ENCODE data around the gene CORO2B.

CORO2B gene

DNA sequence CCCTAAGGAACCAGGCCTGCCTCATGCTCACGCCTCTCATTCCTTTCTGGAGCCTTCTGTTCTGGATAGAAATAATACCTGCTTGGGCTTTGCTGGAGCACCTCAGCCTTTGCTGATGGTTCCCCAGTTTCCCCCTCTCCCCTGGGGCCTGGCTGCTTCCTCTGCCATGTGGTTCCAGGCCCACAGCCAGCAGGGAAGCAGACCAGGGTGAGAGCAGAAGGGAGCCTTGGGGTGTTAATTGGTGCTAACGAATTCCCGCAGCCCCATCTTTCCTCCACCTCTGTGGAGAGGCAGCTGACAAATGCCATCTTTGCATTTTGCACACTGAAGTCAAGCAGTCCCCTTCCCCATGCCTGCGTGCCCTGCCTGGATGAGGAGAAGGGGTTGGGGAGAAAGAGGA lies 13.1 kb upstream of the CORO2B start:
- Histone ChIP-seq H3K9me3 (ENCODE audit: insufficient read depth, low read length) (no peaks in the 10 kb centered on the region), H3K4me2 (ENCODE audit: low read depth, low read length, poor library complexity, severe bottlenecking) (no peak overlapping the region), H3K9me2 (replicated peaks; ENCODE audit: insufficient read depth, low read length) (no peaks in the 10 kb centered on the region), H3F3A (ENCODE audit: insufficient read depth) (no peaks in the 10 kb centered on the region), H3K27ac (ENCODE audit: low read depth, low read length) (no peak overlapping the region), H3K9ac (ENCODE audit: low read length) (no peak overlapping the region), H2AFZ (ENCODE audit: low read depth, low read length, severe bottlenecking) (no peak overlapping the region), H4K20me1 (ENCODE audit: low read depth, low read length) (no peaks in the 10 kb centered on the region), H3K27me3 (ENCODE audit: low read length) (no peaks in the 10 kb centered on the region; the same call in 1 of the 2 replicates), H3K36me3 (ENCODE audit: low read length) (no peaks in the 10 kb centered on the region), H3K4me3 (ENCODE audit: insufficient read depth, low read length, poor library complexity, severe bottlenecking) (no peak overlapping the region), H3K79me2 (ENCODE audit: insufficient read depth, low read length) (no peaks in the 10 kb centered on the region)
- no peak for TF ChIP-seq EZH2phosphoT487 (conservative IDR thresholded peaks at IDR 0.05; ENCODE audit: low read length)
- TF ChIP-seq, protein P1, sequence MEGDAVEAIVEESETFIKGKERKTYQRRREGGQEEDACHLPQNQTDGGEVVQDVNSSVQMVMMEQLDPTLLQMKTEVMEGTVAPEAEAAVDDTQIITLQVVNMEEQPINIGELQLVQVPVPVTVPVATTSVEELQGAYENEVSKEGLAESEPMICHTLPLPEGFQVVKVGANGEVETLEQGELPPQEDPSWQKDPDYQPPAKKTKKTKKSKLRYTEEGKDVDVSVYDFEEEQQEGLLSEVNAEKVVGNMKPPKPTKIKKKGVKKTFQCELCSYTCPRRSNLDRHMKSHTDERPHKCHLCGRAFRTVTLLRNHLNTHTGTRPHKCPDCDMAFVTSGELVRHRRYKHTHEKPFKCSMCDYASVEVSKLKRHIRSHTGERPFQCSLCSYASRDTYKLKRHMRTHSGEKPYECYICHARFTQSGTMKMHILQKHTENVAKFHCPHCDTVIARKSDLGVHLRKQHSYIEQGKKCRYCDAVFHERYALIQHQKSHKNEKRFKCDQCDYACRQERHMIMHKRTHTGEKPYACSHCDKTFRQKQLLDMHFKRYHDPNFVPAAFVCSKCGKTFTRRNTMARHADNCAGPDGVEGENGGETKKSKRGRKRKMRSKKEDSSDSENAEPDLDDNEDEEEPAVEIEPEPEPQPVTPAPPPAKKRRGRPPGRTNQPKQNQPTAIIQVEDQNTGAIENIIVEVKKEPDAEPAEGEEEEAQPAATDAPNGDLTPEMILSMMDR (IDR thresholded peaks at IDR 0.05; ENCODE audit: insufficient read depth, low read length, poor library complexity, severe bottlenecking): no peak

DNA sequence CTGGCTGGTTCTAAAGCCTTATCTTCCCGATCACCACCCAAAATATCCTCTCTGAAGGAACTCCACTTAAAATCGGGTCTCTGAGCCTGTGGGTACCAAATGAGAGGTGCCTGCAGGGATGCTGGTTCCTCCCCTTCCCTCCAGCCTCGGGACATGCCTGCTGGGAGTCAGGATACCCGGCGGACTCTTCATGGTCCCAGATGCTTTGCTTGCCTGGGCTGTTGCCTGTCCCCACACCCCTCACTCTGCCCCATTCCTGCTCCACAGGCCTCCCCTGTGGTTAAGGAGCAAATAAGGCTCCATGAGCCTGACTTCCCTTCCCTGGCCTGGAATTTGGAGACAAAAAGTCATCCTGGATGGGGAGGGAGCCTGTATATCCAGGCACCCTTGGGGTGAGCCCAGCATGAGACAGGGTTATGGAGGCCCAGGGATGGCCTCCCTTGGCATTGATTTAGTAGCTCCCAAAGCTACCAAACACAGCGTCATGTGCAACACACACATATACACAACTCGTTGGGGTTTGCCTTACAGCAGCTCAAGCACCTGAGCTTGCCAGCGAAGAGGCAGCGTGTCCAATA lies 12.3 kb upstream of the CORO2B start:
- no peaks in the 10 kb centered on the region; the same call in 1 of the 2 replicates for H3K27me3 ChIP-seq (ENCODE audit: low read length)

GRCh38 chr15:68567345-68567744 lies 11.4 kb upstream of the CORO2B start:
- H2AFZ ChIP-seq (ENCODE audit: low read depth, low read length, severe bottlenecking): no peak overlapping the region
- H3K9ac ChIP-seq (ENCODE audit: low read length): no peak overlapping the region
- no peaks in the 10 kb centered on the region for H3K79me2 ChIP-seq (ENCODE audit: insufficient read depth, low read length)
- no peaks in the 10 kb centered on the region for H3F3A ChIP-seq (ENCODE audit: insufficient read depth)
- H3K27me3 ChIP-seq (ENCODE audit: low read length): no peaks in the 10 kb centered on the region; the same call in 1 of the 2 replicates
- H3K9me2 ChIP-seq (replicated peaks; ENCODE audit: insufficient read depth, low read length): no peaks in the 10 kb centered on the region
- no peaks in the 10 kb centered on the region for H4K20me1 ChIP-seq (ENCODE audit: low read depth, low read length)
- no peaks in the 10 kb centered on the region for H3K36me3 ChIP-seq (ENCODE audit: low read length)
- no peak for TF ChIP-seq EZH2phosphoT487 (conservative IDR thresholded peaks at IDR 0.05; ENCODE audit: low read length)
- TF ChIP-seq, protein P1 (IDR thresholded peaks at IDR 0.05; ENCODE audit: insufficient read depth, low read length, poor library complexity, severe bottlenecking): no peak
- H3K4me3 ChIP-seq (ENCODE audit: insufficient read depth, low read length, poor library complexity, severe bottlenecking): no peak overlapping the region
- H3K9me3 ChIP-seq (ENCODE audit: insufficient read depth, low read length): no peaks in the 10 kb centered on the region
- H3K27ac ChIP-seq (ENCODE audit: low read depth, low read length): no peak overlapping the region
- H3K4me2 ChIP-seq (ENCODE audit: low read depth, low read length, poor library complexity, severe bottlenecking): no peak overlapping the region

More for the DNA sequence above, 12.3 kb upstream of the CORO2B start:
- H3K36me3 ChIP-seq (ENCODE audit: low read length): no peaks in the 10 kb centered on the region
- H4K20me1 ChIP-seq (ENCODE audit: low read depth, low read length): no peaks in the 10 kb centered on the region
- no peaks in the 10 kb centered on the region for H3F3A ChIP-seq (ENCODE audit: insufficient read depth)
- TF ChIP-seq EZH2phosphoT487 (conservative IDR thresholded peaks at IDR 0.05; ENCODE audit: low read length): no peak
- TF ChIP-seq, protein P1 (IDR thresholded peaks at IDR 0.05; ENCODE audit: insufficient read depth, low read length, poor library complexity, severe bottlenecking): no peak
- H3K9me3 ChIP-seq (ENCODE audit: insufficient read depth, low read length): no peaks in the 10 kb centered on the region
- no peak overlapping the region for H3K4me3 ChIP-seq (ENCODE audit: insufficient read depth, low read length, poor library complexity, severe bottlenecking)
- no peaks in the 10 kb centered on the region for H3K9me2 ChIP-seq (replicated peaks; ENCODE audit: insufficient read depth, low read length)
- no peaks in the 10 kb centered on the region for H3K79me2 ChIP-seq (ENCODE audit: insufficient read depth, low read length)
- H3K9ac ChIP-seq (ENCODE audit: low read length): no peak overlapping the region
- no peak overlapping the region for H3K27ac ChIP-seq (ENCODE audit: low read depth, low read length)
- H2AFZ ChIP-seq (ENCODE audit: low read depth, low read length, severe bottlenecking): no peak overlapping the region
- H3K4me2 ChIP-seq (ENCODE audit: low read depth, low read length, poor library complexity, severe bottlenecking): no peak overlapping the region
